IPS DF 6.9 (cell line): Measurements from ENCODE around the gene DDX11.
"Not testable (repeated sequence)": the region's sequence is repeated elsewhere in the genome, so short reads cannot be mapped to it uniquely, and the experiment has no call there.

Source experiments
- DNase-seq: peaks from one replicate; pipeline ENCODE4 v3.0.0-alpha.2; 2013; ENCODE audit warnings: low read depth, low spot score
- H3K27ac ChIP-seq: one replicate; pipeline ENCODE4 v1.5.1; 2013; ENCODE audit warnings: low read length, control low read depth
- H3K27me3 ChIP-seq: 2 replicates; pipeline ENCODE4 v1.6.1; 2013; ENCODE audit warnings: mild to moderate bottlenecking, low read length; ENCODE audit not compliant: control insufficient read depth, insufficient read depth
- H3K36me3 ChIP-seq: 2 replicates; pipeline ENCODE4 v1.6.1; 2013; ENCODE audit warnings: low read length; ENCODE audit not compliant: control insufficient read depth, insufficient read depth
- H3K4me1 ChIP-seq: 2 replicates; pipeline ENCODE4 v1.6.1; 2013; ENCODE audit warnings: low read length; ENCODE audit not compliant: control insufficient read depth, insufficient read depth
- H3K4me3 ChIP-seq: 2 replicates; pipeline ENCODE4 v1.5.1; 2013; ENCODE audit warnings: mild to moderate bottlenecking, low read length
- H3K9me3 ChIP-seq: 2 replicates; pipeline ENCODE4 v1.6.1; 2013; ENCODE audit warnings: low read length, inconsistent platforms; ENCODE audit not compliant: control insufficient read depth, insufficient read depth
- WGBS: extraction: QIAGEN DNeasy Blood & Tissue Kit; methylation state at CpG from one replicate; pipeline ENCODE4 v1.1.7; 2013; ENCODE audit warnings: mixed read lengths, missing lambda C conversion rate; ENCODE audit not compliant: insufficient read length, insufficient coverage; 5-methylcytosine and 5-hydroxymethylcytosine counted together

Gene DDX11

GRCh38 chr12:31150766-31151165 lies 77.1 kb downstream of the DDX11 start:
- not testable (repeated sequence) for H3K9me3 ChIP-seq, H3K27ac ChIP-seq, H3K27me3 ChIP-seq, H3K36me3 ChIP-seq, H3K4me1 ChIP-seq, H3K4me3 ChIP-seq, DNase-seq
- no CpG with 5 or more reads among the region's 4 CpGs for WGBS
